ENCODE results near the gene PHF2. TPM values are rescaled to one million over a fixed set of nuclear protein-coding genes. Genes with fewer than 3 reads are reported as not detected.

PHF2 gene
- total and polyA plus RNA-seq, 3 experiments from 2014 or later = 3.0 to 25.0 (median 22.4) TPM

GRCh38 chr9:93620881-93621820, 44.8 kb downstream of the PHF2 start:
- Histone ChIP-seq H3K4me1 (ENCODE audit: insufficient read depth, low read length) (no peaks in the 10 kb centered on the region), H3K9me3 (ENCODE audit: low read length) (no peaks in the 10 kb centered on the region), H3K27me3 (ENCODE audit: insufficient read depth, low read length, poor library complexity, severe bottlenecking) (no peaks in the 10 kb centered on the region), H3K27ac (ENCODE audit: low read depth, low read length) (no peak overlapping the region), H3K4me3 (ENCODE audit: low read length) (no peak overlapping the region), H3K36me3 (ENCODE audit: insufficient read depth, low read length) (no peaks in the 10 kb centered on the region)
- CTCF ChIA-PET = no interaction called here
- Mint-ChIP-seq H3K27me3 (no peaks in the 10 kb centered on the region), H3K9me3 (peaks cover 0 to under 1% (median 0%) of the 10 kb centered on the region in 5 donors), H3K4me3 (no peak overlapping the region), H3K4me1 (peaks cover 25 to 57% (median 40%) of the 10 kb centered on the region in 3 donors), H3K27ac (no peak overlapping the region), H3K36me3 (peaks cover 0 to 6% (median 0%) of the 10 kb centered on the region in 3 donors)
- POLR2A ChIA-PET = no interaction called here
- no peak for DNase-seq

GRCh38 chr9:93621922-93622321, 45.5 kb downstream of the PHF2 start:
- H3K4me1 Mint-ChIP-seq = peaks cover 23 to 56% (median 42%) of the 10 kb centered on the region in 3 donors
- H3K9me3 Mint-ChIP-seq = peaks cover 0 to 5% (median 3%) of the 10 kb centered on the region in 5 donors
- H3K4me3 Mint-ChIP-seq = no peak overlapping the region
- ChIA-PET CTCF (no interaction called here), POLR2A (no interaction called here)
- Histone ChIP-seq H3K4me1 (ENCODE audit: insufficient read depth, low read length) (no peaks in the 10 kb centered on the region), H3K9me3 (ENCODE audit: low read length) (no peaks in the 10 kb centered on the region), H3K4me3 (ENCODE audit: low read length) (no peak overlapping the region), H3K27ac (ENCODE audit: low read depth, low read length) (no peak overlapping the region), H3K36me3 (ENCODE audit: insufficient read depth, low read length) (no peaks in the 10 kb centered on the region), H3K27me3 (ENCODE audit: insufficient read depth, low read length, poor library complexity, severe bottlenecking) (no peaks in the 10 kb centered on the region)
- peak overlapping the region in 1 of 8 donors; percentile 48 for H3K27ac Mint-ChIP-seq
- H3K27me3 Mint-ChIP-seq = no peaks in the 10 kb centered on the region
- peaks cover 0 to 7% (median 0%) of the 10 kb centered on the region in 3 donors for H3K36me3 Mint-ChIP-seq
- DNase-seq = no peak

GRCh38 chr9:93622691-93623090, 46.3 kb downstream of the PHF2 start:
- Histone ChIP-seq H3K4me3 (ENCODE audit: low read length) (no peak overlapping the region), H3K4me1 (ENCODE audit: insufficient read depth, low read length) (no peaks in the 10 kb centered on the region), H3K27me3 (ENCODE audit: insufficient read depth, low read length, poor library complexity, severe bottlenecking) (no peaks in the 10 kb centered on the region), H3K9me3 (ENCODE audit: low read length) (peaks cover 5% of the 10 kb centered on the region), H3K27ac (ENCODE audit: low read depth, low read length) (no peak overlapping the region), H3K36me3 (ENCODE audit: insufficient read depth, low read length) (no peaks in the 10 kb centered on the region)
- no peaks in the 10 kb centered on the region for H3K27me3 Mint-ChIP-seq
- H3K27ac Mint-ChIP-seq = peak overlapping the region in 3 of 8 donors; percentile 5 to 75 (median 25)
- ChIA-PET CTCF (no interaction called here), POLR2A (no interaction called here)
- H3K4me3 Mint-ChIP-seq = no peak overlapping the region
- peaks cover 23 to 50% (median 46%) of the 10 kb centered on the region in 3 donors for H3K4me1 Mint-ChIP-seq
- no peak for DNase-seq
- peaks cover 2 to 9% (median 6%) of the 10 kb centered on the region in 3 donors for H3K36me3 Mint-ChIP-seq
- H3K9me3 Mint-ChIP-seq = peaks cover 3 to 11% (median 7%) of the 10 kb centered on the region in 5 donors

GRCh38 chr9:93623753-93624152, 47.4 kb downstream of the PHF2 start:
- H3K4me1 ChIP-seq (ENCODE audit: insufficient read depth, low read length) = no peaks in the 10 kb centered on the region
- Mint-ChIP-seq H3K27me3 (no peaks in the 10 kb centered on the region), H3K9me3 (peaks cover 5 to 19% (median 14%) of the 10 kb centered on the region in 5 donors), H3K36me3 (peaks cover 8 to 16% (median 11%) of the 10 kb centered on the region in 3 donors), H3K4me1 (peaks cover 25 to 47% (median 39%) of the 10 kb centered on the region in 3 donors), H3K27ac (peak overlapping the region in 3 of 8 donors; percentile 52 to 68 (median 66)), H3K4me3 (no peak overlapping the region)
- ChIA-PET POLR2A (no interaction called here), CTCF (no interaction called here)
- no peaks in the 10 kb centered on the region for H3K27me3 ChIP-seq (ENCODE audit: insufficient read depth, low read length, poor library complexity, severe bottlenecking)
- no peaks in the 10 kb centered on the region for H3K36me3 ChIP-seq (ENCODE audit: insufficient read depth, low read length)
- no peak overlapping the region for H3K27ac ChIP-seq (ENCODE audit: low read depth, low read length)
- H3K9me3 ChIP-seq (ENCODE audit: low read length) = peaks cover 9% of the 10 kb centered on the region
- H3K4me3 ChIP-seq (ENCODE audit: low read length) = no peak overlapping the region
- no peak for DNase-seq

- peak in 1 of 5 donors; percentile 14 for DNase-seq
- Mint-ChIP-seq H3K27me3 (peaks cover 0 to 2% of the 10 kb centered on the region in 2 donors), H3K9me3 (peaks cover 5 to 19% (median 14%) of the 10 kb centered on the region in 5 donors), H3K36me3 (peaks cover 8 to 16% (median 11%) of the 10 kb centered on the region in 3 donors), H3K27ac (no peak overlapping the region), H3K4me1 (peaks cover 25 to 43% (median 35%) of the 10 kb centered on the region in 3 donors), H3K4me3 (no peak overlapping the region)
- no peaks in the 10 kb centered on the region for H3K36me3 ChIP-seq (ENCODE audit: insufficient read depth, low read length)
- H3K4me3 ChIP-seq (ENCODE audit: low read length) = no peak overlapping the region
- ChIA-PET CTCF (no interaction called here), POLR2A (no interaction called here)
- H3K27ac ChIP-seq (ENCODE audit: low read depth, low read length) = no peak overlapping the region
- no peaks in the 10 kb centered on the region for H3K4me1 ChIP-seq (ENCODE audit: insufficient read depth, low read length)
- peaks cover 9% of the 10 kb centered on the region for H3K9me3 ChIP-seq (ENCODE audit: low read length)
- no peaks in the 10 kb centered on the region for H3K27me3 ChIP-seq (ENCODE audit: insufficient read depth, low read length, poor library complexity, severe bottlenecking)
Observed at GRCh38 chr9:93624431-93624834, 48.0 kb downstream of the PHF2 start.

GRCh38 chr9:93624977-93625376, 48.6 kb downstream of the PHF2 start:
- DNase-seq = no peak
- Mint-ChIP-seq H3K9me3 (peaks cover 5 to 19% (median 14%) of the 10 kb centered on the region in 5 donors), H3K36me3 (peaks cover 8 to 16% (median 16%) of the 10 kb centered on the region in 3 donors), H3K4me1 (peaks cover 25 to 43% (median 37%) of the 10 kb centered on the region in 3 donors), H3K4me3 (no peak overlapping the region), H3K27ac (no peak overlapping the region), H3K27me3 (peaks cover 0 to 2% of the 10 kb centered on the region in 2 donors)
- H3K9me3 ChIP-seq (ENCODE audit: low read length) = peaks cover 9% of the 10 kb centered on the region
- no peaks in the 10 kb centered on the region for H3K4me1 ChIP-seq (ENCODE audit: insufficient read depth, low read length)
- POLR2A ChIA-PET = no interaction called here
- no peaks in the 10 kb centered on the region for H3K27me3 ChIP-seq (ENCODE audit: insufficient read depth, low read length, poor library complexity, severe bottlenecking)
- CTCF ChIA-PET = no interaction called here
- H3K4me3 ChIP-seq (ENCODE audit: low read length) = no peak overlapping the region
- no peak overlapping the region for H3K27ac ChIP-seq (ENCODE audit: low read depth, low read length)
- no peaks in the 10 kb centered on the region for H3K36me3 ChIP-seq (ENCODE audit: insufficient read depth, low read length)

- Histone ChIP-seq H3K27me3 (ENCODE audit: insufficient read depth, low read length, poor library complexity, severe bottlenecking) (no peaks in the 10 kb centered on the region), H3K27ac (ENCODE audit: low read depth, low read length) (no peak overlapping the region), H3K4me3 (ENCODE audit: low read length) (no peak overlapping the region), H3K36me3 (ENCODE audit: insufficient read depth, low read length) (peaks cover 3% of the 10 kb centered on the region), H3K9me3 (ENCODE audit: low read length) (peaks cover 9% of the 10 kb centered on the region), H3K4me1 (ENCODE audit: insufficient read depth, low read length) (no peaks in the 10 kb centered on the region)
- peaks cover 2 to 20% (median 8%) of the 10 kb centered on the region in 3 donors for H3K4me1 Mint-ChIP-seq
- CTCF ChIA-PET = no interaction called here
- H3K36me3 Mint-ChIP-seq = peaks cover 8 to 60% (median 16%) of the 10 kb centered on the region in 3 donors
- no peak overlapping the region for H3K4me3 Mint-ChIP-seq
- peaks cover 0 to 2% of the 10 kb centered on the region in 2 donors for H3K27me3 Mint-ChIP-seq
- POLR2A ChIA-PET = no interaction called here
- no peak for DNase-seq
- peaks cover 5 to 19% (median 14%) of the 10 kb centered on the region in 5 donors for H3K9me3 Mint-ChIP-seq
- peak overlapping the region in 1 of 8 donors; percentile 23 for H3K27ac Mint-ChIP-seq
Observed at GRCh38 chr9:93629920-93630319, 53.5 kb downstream of the PHF2 start.

- ChIA-PET POLR2A (no interaction called here), CTCF (interaction anchor here (1.5 kb wide), 1 partner anchor 9 kb away, joined by 4 read pairs; no protein-coding TSS in a partner anchor)
- Mint-ChIP-seq H3K4me3 (no peak overlapping the region), H3K4me1 (peaks cover 2 to 20% (median 8%) of the 10 kb centered on the region in 3 donors), H3K9me3 (peaks cover 5 to 20% (median 16%) of the 10 kb centered on the region in 5 donors), H3K36me3 (peaks cover 17 to 70% (median 23%) of the 10 kb centered on the region in 3 donors), H3K27ac (peak overlapping the region in 2 of 8 donors; percentile 47 to 79), H3K27me3 (peaks cover 0 to 2% of the 10 kb centered on the region in 2 donors)
- peaks cover 3% of the 10 kb centered on the region for H3K36me3 ChIP-seq (ENCODE audit: insufficient read depth, low read length)
- H3K4me1 ChIP-seq (ENCODE audit: insufficient read depth, low read length) = no peaks in the 10 kb centered on the region
- H3K27me3 ChIP-seq (ENCODE audit: insufficient read depth, low read length, poor library complexity, severe bottlenecking) = no peaks in the 10 kb centered on the region
- no peak overlapping the region for H3K27ac ChIP-seq (ENCODE audit: low read depth, low read length)
- no peak for DNase-seq
- no peak overlapping the region for H3K4me3 ChIP-seq (ENCODE audit: low read length)
- H3K9me3 ChIP-seq (ENCODE audit: low read length) = peaks cover 9% of the 10 kb centered on the region
Observed at GRCh38 chr9:93630806-93631411, 54.5 kb downstream of the PHF2 start.
